Gastroesophageal sphincter (tissue), 4 donors: ENCODE measurements around the gene CNTNAP5. TPM values are rescaled to one million over a fixed set of nuclear protein-coding genes. Genes with fewer than 3 reads are reported as not detected.

Source experiments
- ATAC-seq: fragments of 150-250 bp; one replicate; pipeline ENCODE4 v1.9.1; 2016; ENCODE audit warnings: mild to moderate bottlenecking, moderate library complexity
- H3K27ac ChIP-seq, 4 donors: fragments of 200-600 bp; sonication (generic) in 3 of 4; 1 replicate in 3 of 4; 2 replicates in 1 of 4; pipeline ENCODE4 v1.5.1; 2016 to 2019
- H3K27me3 ChIP-seq: fragments of 200-600 bp; sonication (generic); one replicate; pipeline ENCODE4 v1.5.1; 2019
- H3K36me3 ChIP-seq, 2 donors: fragments of 200-600 bp; sonication (generic); one replicate each; pipeline ENCODE4 v1.5.1; 2019; ENCODE audit warnings: control low read depth in 1 of 2
- H3K4me1 ChIP-seq, 3 donors: fragments of 200-600 bp; sonication (generic); 1 replicate in 2 of 3; 2 replicates in 1 of 3; pipeline ENCODE4 v1.5.1; 2016 to 2019; ENCODE audit warnings: control low read depth in 2 of 3
- H3K4me3 ChIP-seq, 2 donors: fragments of 200-600 bp; sonication (generic); one replicate each; pipeline ENCODE4 v1.5.1; 2019; ENCODE audit warnings: mild to moderate bottlenecking in 1 of 2, moderate library complexity in 1 of 2
- H3K9me3 ChIP-seq, 3 donors: fragments of 200-600 bp; sonication (generic); one replicate each; pipeline ENCODE4 v1.5.1; 2017 to 2019; ENCODE audit warnings: control low read depth in 2 of 3
- CTCF ChIP-seq, 4 experiments: fragments of 200-600 bp in 2 of 4; fragments of 450-650 bp in 2 of 4; sonication (generic) in 1 of 4; IDR thresholded peaks; one replicate each; pipeline ENCODE4 v1.5.1; 2017 to 2019; ENCODE audit warnings: antibody characterized with exemption in 4 of 4, mild to moderate bottlenecking in 2 of 4, moderate library complexity in 2 of 4
- EP300 ChIP-seq: sonication (generic); formaldehyde crosslinking; IDR thresholded peaks from one replicate; pipeline ENCODE4 v1.6.1; 2017; ENCODE audit warnings: antibody characterized with exemption, mild to moderate bottlenecking
- POLR2A ChIP-seq, 2 donors: fragments of 450-650 bp; IDR thresholded peaks; one replicate each; pipeline ENCODE4 v1.6.1; 2017; ENCODE audit warnings: antibody characterized with exemption in 2 of 2, mild to moderate bottlenecking in 2 of 2, moderate library complexity in 1 of 2
- POLR2AphosphoS5 ChIP-seq: sonication (generic); formaldehyde crosslinking; IDR thresholded peaks from one replicate; pipeline ENCODE4 v1.6.1; 2017; ENCODE audit warnings: antibody characterized with exemption
- WGBS, 2 donors: methylation state at CpG; one replicate each; pipeline ENCODE4 v1.1.5; 2018; ENCODE audit warnings: low coverage in 1 of 2; 5-methylcytosine and 5-hydroxymethylcytosine counted together
- total RNA-seq, 4 donors: library from RNA; depleted of rRNA; stranded (reverse); fragments of >200 nt; gene quantifications; one replicate each; pipeline ENCODE4 v1.1.0, GENCODE V29; 2016

The CNTNAP5 gene
- total RNA-seq, 4 donors from 2014 or later = 3.2 TPM; not detected in 3

- Histone ChIP-seq H3K4me1 (no peaks in the 10 kb centered on the region), H3K4me3 (no peak overlapping the region), H3K36me3 (no peaks in the 10 kb centered on the region), H3K9me3 (no peaks in the 10 kb centered on the region), H3K27me3 (no peaks in the 10 kb centered on the region), H3K27ac (no peak overlapping the region)
- TF ChIP-seq POLR2A (IDR thresholded peaks at IDR 0.05) = no peak
- no peak for TF ChIP-seq EP300
- no peak for TF ChIP-seq POLR2AphosphoS5
- no peak for TF ChIP-seq CTCF (IDR thresholded peaks at IDR 0.05)
- no CpG with 5 or more reads among the region's 2 CpGs for WGBS, 2 donors
- ATAC-seq = no peak
Observed at GRCh38 chr2:124426625-124427024, 401.5 kb downstream of the CNTNAP5 start.

- no peak overlapping the region for H3K4me3 ChIP-seq
- H3K4me1 ChIP-seq = no peaks in the 10 kb centered on the region
- TF ChIP-seq POLR2AphosphoS5 = no peak
- no peak for TF ChIP-seq CTCF (IDR thresholded peaks at IDR 0.05)
- TF ChIP-seq POLR2A (IDR thresholded peaks at IDR 0.05) = no peak
- TF ChIP-seq EP300 = no peak
- 71 to 82% methylated on average over 1 of the region's 1 CpG for WGBS, 2 donors
- H3K27ac ChIP-seq = no peak overlapping the region
- ATAC-seq = no peak
- no peaks in the 10 kb centered on the region for H3K36me3 ChIP-seq
- H3K9me3 ChIP-seq = no peaks in the 10 kb centered on the region
- H3K27me3 ChIP-seq = no peaks in the 10 kb centered on the region
Observed at GRCh38 chr2:124437811-124438210, 412.7 kb downstream of the CNTNAP5 start.

- WGBS, 2 donors = 40 to 58% methylated on average over 2 of the region's 2 CpGs
- TF ChIP-seq POLR2AphosphoS5 = no peak
- no peak for TF ChIP-seq CTCF (IDR thresholded peaks at IDR 0.05)
- no peak for TF ChIP-seq POLR2A (IDR thresholded peaks at IDR 0.05)
- TF ChIP-seq EP300 = no peak
- peaks cover 0 to 1% (median 0%) of the 10 kb centered on the region in 3 donors for H3K9me3 ChIP-seq
- no peak overlapping the region for H3K4me3 ChIP-seq
- no peak for ATAC-seq
- H3K4me1 ChIP-seq = no peaks in the 10 kb centered on the region
- H3K36me3 ChIP-seq = no peaks in the 10 kb centered on the region
- H3K27ac ChIP-seq = no peak overlapping the region
- H3K27me3 ChIP-seq = no peaks in the 10 kb centered on the region
Observed at GRCh38 chr2:124450481-124450880, 425.4 kb downstream of the CNTNAP5 start.

GRCh38 chr2:124476291-124476690, 451.2 kb downstream of the CNTNAP5 start:
- Histone ChIP-seq H3K4me1 (no peaks in the 10 kb centered on the region), H3K9me3 (no peaks in the 10 kb centered on the region), H3K4me3 (no peak overlapping the region), H3K27ac (no peak overlapping the region), H3K36me3 (no peaks in the 10 kb centered on the region), H3K27me3 (no peaks in the 10 kb centered on the region)
- no peak for ATAC-seq
- TF ChIP-seq POLR2AphosphoS5 (no peak), EP300 (no peak), POLR2A (IDR thresholded peaks at IDR 0.05) (no peak), CTCF (IDR thresholded peaks at IDR 0.05) (no peak)
- 85% methylated on average over 2 of the region's 2 CpGs; no CpG with 5 or more reads in 1 of the 2 donors for WGBS, 2 donors

- WGBS, 2 donors = 65 to 86% methylated on average over 6 of the region's 6 CpGs
- Histone ChIP-seq H3K27me3 (no peaks in the 10 kb centered on the region), H3K4me1 (no peaks in the 10 kb centered on the region), H3K4me3 (no peak overlapping the region), H3K9me3 (no peaks in the 10 kb centered on the region), H3K36me3 (no peaks in the 10 kb centered on the region), H3K27ac (no peak overlapping the region)
- TF ChIP-seq POLR2AphosphoS5 (no peak), EP300 (no peak), CTCF (IDR thresholded peaks at IDR 0.05) (no peak), POLR2A (IDR thresholded peaks at IDR 0.05) (no peak)
- ATAC-seq = no peak
Observed at GRCh38 chr2:124478761-124479160, 453.7 kb downstream of the CNTNAP5 start.
